ENCODE results near the gene FAM53B.

Gene FAM53B

GRCh38 chr10:124688386-124688785, 55.8 kb downstream of the FAM53B start:
- DNase-seq (ENCODE audit: low read depth, low spot score), result no peak
- TF ChIP-seq CTCF (IDR thresholded peaks at IDR 0.05; ENCODE audit: low read depth, low read length), result no peak
- H3K4me3 ChIP-seq (ENCODE audit: low read depth, low read length), result no peak overlapping the region
- in situ Hi-C loops (cut with HindIII; ENCODE audit: low sequenced_read_pairs), result no loop called here

GRCh38 chr10:124686707-124687376, 57.3 kb downstream of the FAM53B start:
- H3K4me3 ChIP-seq (ENCODE audit: low read depth, low read length), result no peak overlapping the region
- no peak for DNase-seq (ENCODE audit: low read depth, low spot score)
- no peak for TF ChIP-seq CTCF (IDR thresholded peaks at IDR 0.05; ENCODE audit: low read depth, low read length)
- in situ Hi-C loops (cut with HindIII; ENCODE audit: low sequenced_read_pairs), result no loop called here

GRCh38 chr10:124685261-124685660, 58.9 kb downstream of the FAM53B start:
- no peak for DNase-seq (ENCODE audit: low read depth, low spot score)

GRCh38 chr10:124683814-124684213, 60.4 kb downstream of the FAM53B start:
- no peak for DNase-seq (ENCODE audit: low read depth, low spot score)
- no peak overlapping the region for H3K4me3 ChIP-seq (ENCODE audit: low read depth, low read length)
- TF ChIP-seq CTCF (IDR thresholded peaks at IDR 0.05; ENCODE audit: low read depth, low read length), result no peak
- in situ Hi-C loops (cut with HindIII; ENCODE audit: low sequenced_read_pairs), result no loop called here

More at GRCh38 chr10:124685261-124685660, 58.9 kb downstream of the FAM53B start:
- in situ Hi-C loops (cut with HindIII; ENCODE audit: low sequenced_read_pairs), result no loop called here
- no peak for TF ChIP-seq CTCF (IDR thresholded peaks at IDR 0.05; ENCODE audit: low read depth, low read length)
- no peak overlapping the region for H3K4me3 ChIP-seq (ENCODE audit: low read depth, low read length)

- TF ChIP-seq CTCF (IDR thresholded peaks at IDR 0.05; ENCODE audit: low read depth, low read length), result no peak
- in situ Hi-C loops (cut with HindIII; ENCODE audit: low sequenced_read_pairs), result no loop called here
- H3K4me3 ChIP-seq (ENCODE audit: low read depth, low read length), result no peak overlapping the region
- DNase-seq (ENCODE audit: low read depth, low spot score), result no peak
Observed at GRCh38 chr10:124681626-124682552, 62.3 kb downstream of the FAM53B start.

GRCh38 chr10:124681091-124681490, 63.1 kb downstream of the FAM53B start:
- no peak for DNase-seq (ENCODE audit: low read depth, low spot score)
- H3K4me3 ChIP-seq (ENCODE audit: low read depth, low read length), result no peak overlapping the region
- in situ Hi-C loops (cut with HindIII; ENCODE audit: low sequenced_read_pairs), result no loop called here
- no peak for TF ChIP-seq CTCF (IDR thresholded peaks at IDR 0.05; ENCODE audit: low read depth, low read length)

Measured in astrocyte of the spinal cord (primary cell).